ENCODE data around the gene MYL5. TPM values are rescaled to one million over a fixed set of nuclear protein-coding genes. Genes with fewer than 3 reads are reported as not detected.

MYL5 gene
- total and polyA plus RNA-seq, 2 donors (not counting 1 experiment from before 2014, with no cell fraction given), result 9.6 to 14.4 TPM

DNA sequence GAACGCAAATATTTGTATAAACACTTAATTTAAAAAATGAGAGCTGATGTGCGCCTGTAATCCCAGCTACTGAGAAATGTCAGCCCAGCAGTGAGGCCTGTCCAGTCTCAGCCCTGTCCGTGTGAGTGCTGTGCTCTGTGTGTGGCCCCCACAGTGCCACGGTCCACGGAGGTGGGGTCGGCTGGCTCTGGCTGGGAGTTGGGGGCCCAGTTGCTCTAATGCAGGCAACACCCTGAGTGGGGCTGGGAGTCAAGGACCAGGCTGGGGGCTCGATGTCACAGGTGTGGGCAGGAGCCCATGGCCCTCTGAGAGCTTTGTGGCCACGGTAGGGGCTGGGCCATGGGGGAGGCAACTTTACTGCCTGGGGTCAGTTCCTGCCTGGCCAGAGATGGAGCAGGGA lies 44.1 kb downstream of the MYL5 start:
- no peaks in the 10 kb centered on the region for H4K20me1 ChIP-seq (ENCODE audit: control insufficient read depth, extremely low read depth, insufficient read depth, low read length)
- H2AFZ ChIP-seq (ENCODE audit: low read length), result no peak overlapping the region

DNA sequence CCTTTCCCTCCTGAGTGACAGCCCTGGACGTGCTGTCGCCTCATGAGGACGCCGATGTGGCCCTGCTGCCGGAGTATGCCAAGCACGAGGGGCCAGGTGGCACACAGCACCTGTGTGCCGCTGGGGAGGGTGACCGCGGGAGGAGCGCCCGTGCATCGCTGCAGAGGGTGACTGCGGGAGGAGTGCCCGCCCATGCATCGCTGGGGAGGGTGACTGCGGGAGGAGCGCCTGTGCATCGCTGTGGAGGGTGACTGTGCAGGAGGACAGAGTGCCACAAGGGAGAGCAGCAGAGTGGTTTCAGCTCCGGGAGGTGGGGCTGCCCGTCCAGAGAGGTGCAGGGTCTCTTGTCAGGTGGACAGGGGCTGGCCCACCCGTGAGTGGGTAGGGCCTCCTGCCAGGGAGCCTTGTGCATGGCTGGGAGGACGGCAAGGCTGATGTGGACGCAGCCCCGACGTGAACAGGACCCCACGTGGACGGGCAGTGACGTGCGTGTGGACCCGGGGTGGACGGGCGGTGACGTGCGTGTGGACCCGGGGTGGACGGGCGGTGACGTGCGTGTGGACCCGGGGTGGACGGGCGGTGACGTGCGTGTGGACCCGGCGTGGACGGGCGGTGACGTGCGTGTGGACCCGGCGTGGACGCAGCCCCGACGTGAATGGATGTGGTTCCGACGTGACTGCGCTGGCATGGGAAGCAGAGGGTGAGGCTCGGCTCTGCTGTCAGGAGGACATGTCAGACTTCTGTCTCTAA lies 45.9 kb downstream of the MYL5 start:
- Histone ChIP-seq H3K4me3 (replicated peaks in 1 of 4; ENCODE audit: control extremely low read depth in 1 of 4, insufficient read depth in 1 of 4, low read depth in 3 of 4, low read length in 4 of 4) (no peak overlapping the region), H3K79me2 (ENCODE audit: control insufficient read depth, insufficient read depth, low read length) (peaks cover 58% of the 10 kb centered on the region), H3K36me3 (ENCODE audit: control insufficient read depth, insufficient read depth, low read length) (peaks cover 3% of the 10 kb centered on the region), H4K20me1 (ENCODE audit: control insufficient read depth, extremely low read depth, insufficient read depth, low read length) (no peaks in the 10 kb centered on the region), H3K9ac (ENCODE audit: insufficient read depth, low read length) (no peak overlapping the region), H2AFZ (ENCODE audit: low read length) (no peak overlapping the region), H3K27me3 (ENCODE audit: control insufficient read depth, insufficient read depth, low read length) (no peaks in the 10 kb centered on the region), H3K4me1 (ENCODE audit: control insufficient read depth, extremely low read depth, insufficient read depth, low read length) (peaks cover 15% of the 10 kb centered on the region), H3K9me3 (ENCODE audit: control insufficient read depth, insufficient read depth, low read depth, low read length) (no peaks in the 10 kb centered on the region), H3K4me2 (ENCODE audit: extremely low read depth, insufficient read depth, low read length) (no peak overlapping the region), H3K27ac (ENCODE audit: insufficient read depth, low read length) (no peak overlapping the region)
- TF ChIP-seq, protein P1, sequence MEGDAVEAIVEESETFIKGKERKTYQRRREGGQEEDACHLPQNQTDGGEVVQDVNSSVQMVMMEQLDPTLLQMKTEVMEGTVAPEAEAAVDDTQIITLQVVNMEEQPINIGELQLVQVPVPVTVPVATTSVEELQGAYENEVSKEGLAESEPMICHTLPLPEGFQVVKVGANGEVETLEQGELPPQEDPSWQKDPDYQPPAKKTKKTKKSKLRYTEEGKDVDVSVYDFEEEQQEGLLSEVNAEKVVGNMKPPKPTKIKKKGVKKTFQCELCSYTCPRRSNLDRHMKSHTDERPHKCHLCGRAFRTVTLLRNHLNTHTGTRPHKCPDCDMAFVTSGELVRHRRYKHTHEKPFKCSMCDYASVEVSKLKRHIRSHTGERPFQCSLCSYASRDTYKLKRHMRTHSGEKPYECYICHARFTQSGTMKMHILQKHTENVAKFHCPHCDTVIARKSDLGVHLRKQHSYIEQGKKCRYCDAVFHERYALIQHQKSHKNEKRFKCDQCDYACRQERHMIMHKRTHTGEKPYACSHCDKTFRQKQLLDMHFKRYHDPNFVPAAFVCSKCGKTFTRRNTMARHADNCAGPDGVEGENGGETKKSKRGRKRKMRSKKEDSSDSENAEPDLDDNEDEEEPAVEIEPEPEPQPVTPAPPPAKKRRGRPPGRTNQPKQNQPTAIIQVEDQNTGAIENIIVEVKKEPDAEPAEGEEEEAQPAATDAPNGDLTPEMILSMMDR (conservative IDR thresholded peaks at IDR 0.05 in 1 of 2, IDR thresholded peaks at IDR 0.05 in 1 of 2; ENCODE audit: low read depth in 1 of 2, low read length in 2 of 2), result no peak
- TF ChIP-seq EZH2 (IDR thresholded peaks at IDR 0.05; ENCODE audit: low read length, missing control alignments), result no peak
- DNase-seq (ENCODE audit: low read depth in 2 of 2), result no peak

More for the DNA sequence above, 44.1 kb downstream of the MYL5 start:
- TF ChIP-seq EZH2 (IDR thresholded peaks at IDR 0.05; ENCODE audit: low read length, missing control alignments), result no peak
- TF ChIP-seq, protein P1 (conservative IDR thresholded peaks at IDR 0.05 in 1 of 2, IDR thresholded peaks at IDR 0.05 in 1 of 2; ENCODE audit: low read depth in 1 of 2, low read length in 2 of 2), result no peak
- Histone ChIP-seq H3K9me3 (ENCODE audit: control insufficient read depth, insufficient read depth, low read depth, low read length) (no peaks in the 10 kb centered on the region), H3K27me3 (ENCODE audit: control insufficient read depth, insufficient read depth, low read length) (no peaks in the 10 kb centered on the region), H3K4me2 (ENCODE audit: extremely low read depth, insufficient read depth, low read length) (no peak overlapping the region), H3K27ac (ENCODE audit: insufficient read depth, low read length) (no peak overlapping the region), H3K4me1 (ENCODE audit: control insufficient read depth, extremely low read depth, insufficient read depth, low read length) (peaks cover 10% of the 10 kb centered on the region), H3K9ac (ENCODE audit: insufficient read depth, low read length) (no peak overlapping the region), H3K36me3 (ENCODE audit: control insufficient read depth, insufficient read depth, low read length) (peaks cover 3% of the 10 kb centered on the region), H3K79me2 (ENCODE audit: control insufficient read depth, insufficient read depth, low read length) (peaks cover 64% of the 10 kb centered on the region), H3K4me3 (replicated peaks in 1 of 4; ENCODE audit: control extremely low read depth in 1 of 4, insufficient read depth in 1 of 4, low read depth in 3 of 4, low read length in 4 of 4) (no peak overlapping the region)
- no peak for DNase-seq (ENCODE audit: low read depth in 2 of 2)

GRCh38 chr4:721261-722168 lies 47.2 kb downstream of the MYL5 start:
- peaks cover 64% of the 10 kb centered on the region for H3K79me2 ChIP-seq (ENCODE audit: control insufficient read depth, insufficient read depth, low read length)
- H3K4me2 ChIP-seq (ENCODE audit: extremely low read depth, insufficient read depth, low read length), result peak overlapping the region; percentile 36
- no peak for TF ChIP-seq EZH2 (IDR thresholded peaks at IDR 0.05; ENCODE audit: low read length, missing control alignments)
- TF ChIP-seq, protein P1 (conservative IDR thresholded peaks at IDR 0.05 in 1 of 2, IDR thresholded peaks at IDR 0.05 in 1 of 2; ENCODE audit: low read depth in 1 of 2, low read length in 2 of 2), result no peak
- H4K20me1 ChIP-seq (ENCODE audit: control insufficient read depth, extremely low read depth, insufficient read depth, low read length), result no peaks in the 10 kb centered on the region
- H3K4me1 ChIP-seq (ENCODE audit: control insufficient read depth, extremely low read depth, insufficient read depth, low read length), result peaks cover 21% of the 10 kb centered on the region
- no peaks in the 10 kb centered on the region for H3K9me3 ChIP-seq (ENCODE audit: control insufficient read depth, insufficient read depth, low read depth, low read length)
- no peak overlapping the region for H3K9ac ChIP-seq (ENCODE audit: insufficient read depth, low read length)
- no peaks in the 10 kb centered on the region for H3K27me3 ChIP-seq (ENCODE audit: control insufficient read depth, insufficient read depth, low read length)
- peak; percentile 15 to 33 for DNase-seq (ENCODE audit: low read depth in 2 of 2)
- peaks cover 3% of the 10 kb centered on the region for H3K36me3 ChIP-seq (ENCODE audit: control insufficient read depth, insufficient read depth, low read length)
- H3K4me3 ChIP-seq (replicated peaks in 1 of 4; ENCODE audit: control extremely low read depth in 1 of 4, insufficient read depth in 1 of 4, low read depth in 3 of 4, low read length in 4 of 4), result no peak overlapping the region
- H2AFZ ChIP-seq (ENCODE audit: low read length), result no peak overlapping the region
- peak overlapping the region; percentile 54 for H3K27ac ChIP-seq (ENCODE audit: insufficient read depth, low read length)
